GM19239 (cell line): Measurements from ENCODE around the gene SLC13A3.

ENCODE experiments used
- DNase-seq: peaks from one replicate; pipeline ENCODE4 v3.0.0; 2011; ENCODE audit warnings: low spot score; ENCODE audit not compliant: insufficient read length
- FAIRE-seq: peaks from 2 replicates; lab custom pipeline; 2011; peaks lifted over from hg19 to GRCh38; lab: Jason Lieb, UNC

Gene SLC13A3

DNA sequence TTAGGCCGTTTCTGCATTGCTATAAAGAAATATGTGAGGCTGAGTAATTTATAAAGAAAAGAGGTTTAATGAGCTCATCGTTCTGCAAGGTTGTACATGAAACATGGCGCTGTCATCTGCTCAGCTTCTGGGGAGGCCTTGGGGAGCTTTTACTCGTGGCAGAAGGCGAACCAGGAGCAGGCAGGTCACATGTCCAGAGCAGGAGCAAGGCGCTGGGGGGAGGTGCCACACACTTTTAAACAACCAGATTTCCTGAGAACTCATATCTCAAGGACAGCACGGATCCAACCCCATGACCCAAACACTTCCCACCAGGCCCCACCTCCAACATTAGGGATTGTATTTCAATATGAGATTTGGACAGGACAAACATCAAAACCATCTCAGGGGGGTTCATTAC is 6.4 kb upstream of the SLC13A3 start:
- DNase-seq (no peak), FAIRE-seq (no peak)

DNA sequence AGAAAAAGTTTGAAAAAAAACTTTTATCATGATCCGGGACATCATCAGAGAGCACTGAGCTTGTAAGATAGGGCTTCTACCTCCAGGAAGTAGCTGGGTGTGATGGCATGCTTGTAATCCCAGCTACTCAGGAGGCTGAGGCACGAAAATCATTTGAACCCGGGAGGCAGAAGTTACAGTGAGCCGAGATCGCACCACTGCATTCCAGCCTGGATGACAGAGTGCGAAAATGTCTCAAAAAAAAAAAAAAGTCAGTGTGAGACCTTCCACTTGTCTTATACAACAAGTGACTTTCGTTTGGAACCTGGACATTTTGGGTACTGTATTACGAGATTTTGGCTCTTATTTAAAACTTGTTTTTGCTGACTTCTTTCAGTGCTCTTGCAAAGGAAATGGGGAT is 5.9 kb upstream of the SLC13A3 start:
- DNase-seq (no peak), FAIRE-seq (no peak)

- no peak for DNase-seq
- no peak for FAIRE-seq
These were observed 1.4 kb upstream of the SLC13A3 start for GRCh38 chr20:46652699-46653098.

DNA sequence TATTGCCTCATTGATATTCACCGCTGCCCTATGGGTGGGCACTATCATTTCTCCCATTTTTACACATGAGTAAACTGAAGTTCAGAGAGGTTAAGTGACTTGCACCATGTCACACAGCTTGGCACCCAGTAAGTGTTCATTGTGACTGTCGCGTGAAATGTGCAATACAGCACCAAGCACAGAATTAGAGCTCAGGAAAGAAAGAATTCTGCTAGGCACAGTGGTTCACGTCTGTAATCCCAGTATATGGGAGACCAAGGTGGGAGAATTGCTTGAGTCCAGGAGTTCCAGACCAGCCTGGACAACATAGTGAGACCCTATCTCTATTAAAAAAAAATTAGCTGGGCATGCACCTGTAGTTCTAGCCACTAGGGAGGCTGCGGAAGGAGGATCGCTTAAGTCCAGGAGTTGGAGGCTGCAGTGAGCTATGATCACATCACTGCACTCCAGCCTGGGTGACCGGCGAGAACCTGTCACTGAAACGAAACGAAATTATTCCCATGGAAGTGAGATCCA is 626 bp downstream of the SLC13A3 start:
- FAIRE-seq (no peak), DNase-seq (no peak)

- no peak for FAIRE-seq
- no peak for DNase-seq
These were observed 1.2 kb downstream of the SLC13A3 start for GRCh38 chr20:46649965-46650542.

GRCh38 chr20:46649650-46649949 is 1.7 kb downstream of the SLC13A3 start:
- DNase-seq (no peak), FAIRE-seq (no peak)

GRCh38 chr20:46648903-46649649 is 2.2 kb downstream of the SLC13A3 start:
- FAIRE-seq = no peak
- no peak for DNase-seq

GRCh38 chr20:46647469-46647868 is 3.8 kb downstream of the SLC13A3 start:
- FAIRE-seq (no peak), DNase-seq (no peak)

- FAIRE-seq (no peak), DNase-seq (no peak)
These were observed 4.4 kb downstream of the SLC13A3 start for GRCh38 chr20:46646659-46647380.

- DNase-seq (no peak), FAIRE-seq (no peak)
These were observed 5.1 kb downstream of the SLC13A3 start for GRCh38 chr20:46646122-46646521.

- FAIRE-seq (no peak), DNase-seq (no peak)
These were observed 6.5 kb downstream of the SLC13A3 start for GRCh38 chr20:46644733-46645132.

- DNase-seq (no peak), FAIRE-seq (no peak)
These were observed 7.1 kb downstream of the SLC13A3 start for GRCh38 chr20:46644160-46644559.

- FAIRE-seq (no peak), DNase-seq (no peak)
These were observed 8.3 kb downstream of the SLC13A3 start for GRCh38 chr20:46642969-46643343.

DNA sequence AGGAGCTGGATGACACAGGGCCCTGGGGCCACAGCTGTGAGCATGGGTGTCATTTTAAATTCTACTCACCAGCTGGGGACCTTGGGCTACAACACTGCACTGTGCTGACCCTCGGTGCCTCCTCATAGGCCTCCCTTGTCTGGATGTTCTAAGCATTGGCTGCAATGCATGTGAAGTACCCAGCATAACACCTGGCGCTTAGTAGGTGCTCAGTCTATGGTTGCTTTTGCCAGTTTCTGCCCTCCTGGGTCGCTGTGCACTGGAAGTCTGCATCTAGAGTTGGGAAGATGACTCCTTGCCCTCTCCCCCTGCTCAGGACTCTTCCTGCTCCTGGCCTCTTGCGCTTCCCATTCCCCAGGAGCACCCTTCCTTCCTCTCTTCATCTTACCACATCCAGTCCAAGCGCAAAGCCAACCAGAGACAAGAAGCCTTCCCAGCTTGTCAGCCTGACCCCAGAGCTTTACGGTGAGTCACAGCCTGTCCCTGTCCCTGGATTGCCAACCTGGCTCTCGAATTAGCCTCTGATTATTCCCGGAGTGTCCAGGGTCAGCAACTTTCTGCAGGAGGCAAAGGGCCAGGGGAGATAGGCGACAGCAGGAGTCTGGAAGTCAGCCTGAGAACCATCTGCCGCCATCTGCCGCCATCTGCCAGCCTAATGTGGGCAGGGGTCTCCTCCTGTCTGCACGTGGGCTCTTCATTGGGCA is 8.8 kb downstream of the SLC13A3 start:
- no peak for DNase-seq
- no peak for FAIRE-seq

- FAIRE-seq (no peak), DNase-seq (no peak)
These were observed 9.8 kb downstream of the SLC13A3 start for GRCh38 chr20:46641424-46641823.

- no peak for FAIRE-seq
These were observed 10.5 kb downstream of the SLC13A3 start for GRCh38 chr20:46640536-46641311.

GRCh38 chr20:46640044-46640443 is 11.2 kb downstream of the SLC13A3 start:
- FAIRE-seq (no peak), DNase-seq (no peak)

More at GRCh38 chr20:46640536-46641311, 10.5 kb downstream of the SLC13A3 start:
- DNase-seq = no peak

- FAIRE-seq (no peak), DNase-seq (no peak)
These were observed 11.7 kb downstream of the SLC13A3 start for GRCh38 chr20:46639587-46639986.

GRCh38 chr20:46638898-46639274 is 12.4 kb downstream of the SLC13A3 start:
- FAIRE-seq = no peak
- no peak for DNase-seq
